Measurements from ENCODE around the gene EID2.

- TF ChIP-seq CTCF (conservative IDR thresholded peaks at IDR 0.05; ENCODE audit: low read depth, low read length) (no peak), EZH2 (IDR thresholded peaks at IDR 0.05; ENCODE audit: borderline replicate concordance, low read depth, low read length, poor library complexity, severe bottlenecking) (no peak)
These were observed 8.1 kb downstream of the EID2 start for GRCh38 chr19:39531834-39532232.

Data from A673 (cell line).